Mucosa of stomach (tissue), 1 donor: ENCODE measurements around the gene ANGPTL5.

ENCODE experiments used
- H3K27me3 ChIP-seq: one replicate; pipeline ENCODE4 v1.7.0; 2013; ENCODE audit warnings: mild to moderate bottlenecking, low read length; ENCODE audit not compliant: control insufficient read depth, insufficient read depth
- H3K36me3 ChIP-seq: one replicate; pipeline ENCODE4 v1.7.0; 2013; ENCODE audit warnings: low read length; ENCODE audit not compliant: control insufficient read depth, insufficient read depth
- H3K4me1 ChIP-seq: one replicate; pipeline ENCODE4 v1.7.0; 2013; ENCODE audit warnings: mild to moderate bottlenecking, low read length; ENCODE audit not compliant: control insufficient read depth, insufficient read depth
- H3K4me3 ChIP-seq: one replicate; pipeline ENCODE4 v1.7.0; 2013; ENCODE audit warnings: low read length
- H3K9ac ChIP-seq: one replicate; pipeline ENCODE4 v1.7.0; 2013; ENCODE audit warnings: mild to moderate bottlenecking, low read length, moderate library complexity
- H3K9me3 ChIP-seq: one replicate; pipeline ENCODE4 v1.7.0; 2013; ENCODE audit warnings: mild to moderate bottlenecking, low read length, moderate library complexity; ENCODE audit not compliant: control insufficient read depth
- donor health status: Pancreatic carcinoma.

The ANGPTL5 gene

DNA sequence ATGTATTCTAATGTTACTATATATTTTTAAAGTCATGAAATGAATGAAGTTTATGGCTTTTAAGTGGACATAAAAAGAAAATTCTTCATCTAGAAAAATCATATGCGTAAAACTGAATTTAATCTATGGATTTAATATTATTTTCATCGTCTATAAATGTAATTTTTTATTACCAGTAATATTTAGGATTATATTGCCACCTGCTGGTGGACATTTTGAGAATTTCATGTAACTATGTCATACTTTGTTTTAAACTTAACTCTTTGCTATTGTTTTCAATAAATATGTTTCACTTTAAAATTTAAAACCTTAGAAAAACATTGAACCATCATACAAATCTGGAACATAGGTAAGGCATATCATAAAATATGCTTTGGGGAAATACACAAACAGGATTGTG is 68.1 kb downstream of the ANGPTL5 start:
- Histone ChIP-seq H3K4me3 (no peak overlapping the region), H3K9me3 (no peaks in the 10 kb centered on the region), H3K4me1 (no peaks in the 10 kb centered on the region), H3K9ac (no peak overlapping the region), H3K27me3 (no peaks in the 10 kb centered on the region), H3K36me3 (no peaks in the 10 kb centered on the region)

DNA sequence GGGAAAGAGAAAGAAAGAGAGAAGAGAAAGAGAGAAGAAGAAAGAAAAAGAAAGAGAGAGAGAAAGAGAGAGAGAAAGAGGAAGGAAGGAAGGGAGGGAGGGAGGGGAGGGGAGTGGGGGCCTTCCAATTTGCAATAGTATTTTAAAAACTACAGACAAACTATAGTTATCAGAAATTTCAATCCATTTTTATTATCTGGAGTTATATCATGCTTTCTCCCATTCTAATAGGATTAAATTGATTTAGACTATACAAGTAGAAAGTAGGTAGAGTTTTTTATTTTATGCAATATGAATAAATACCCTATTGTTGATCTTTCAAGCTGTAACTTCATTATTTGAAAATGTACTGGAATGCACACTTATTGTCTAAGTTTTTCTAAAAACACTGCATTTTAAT is 71.7 kb downstream of the ANGPTL5 start:
- no peaks in the 10 kb centered on the region for H3K36me3 ChIP-seq
- H3K27me3 ChIP-seq: no peaks in the 10 kb centered on the region
- no peak overlapping the region for H3K9ac ChIP-seq
- no peaks in the 10 kb centered on the region for H3K4me1 ChIP-seq
- no peak overlapping the region for H3K4me3 ChIP-seq
- no peaks in the 10 kb centered on the region for H3K9me3 ChIP-seq

DNA sequence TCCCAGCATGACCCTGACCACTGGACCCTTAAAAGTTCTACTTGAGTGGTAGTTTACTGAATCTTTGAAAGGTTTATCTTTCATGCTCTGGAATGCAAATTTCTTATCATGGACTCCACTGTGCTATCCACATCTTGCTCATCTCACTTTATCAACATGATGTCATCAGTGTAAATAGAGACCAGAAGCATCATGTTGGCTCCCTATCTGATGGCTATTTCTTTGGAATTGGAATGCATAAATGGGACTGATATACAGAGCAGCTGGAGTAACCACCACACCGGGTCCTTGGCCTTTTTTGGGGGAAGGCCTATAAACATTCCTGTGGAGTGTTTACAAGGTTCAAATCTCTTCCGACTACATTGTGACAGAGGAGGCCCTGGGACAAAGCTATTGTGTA is 75.6 kb downstream of the ANGPTL5 start:
- Histone ChIP-seq H3K4me3 (no peak overlapping the region), H3K4me1 (no peaks in the 10 kb centered on the region), H3K36me3 (no peaks in the 10 kb centered on the region), H3K9ac (no peak overlapping the region), H3K9me3 (no peaks in the 10 kb centered on the region), H3K27me3 (no peaks in the 10 kb centered on the region)
